ENCODE measurements around the gene CD44.
"Not testable (repeated sequence)": the region's sequence is repeated elsewhere in the genome, so short reads cannot be mapped to it uniquely, and the experiment has no call there.

CD44 gene

DNA sequence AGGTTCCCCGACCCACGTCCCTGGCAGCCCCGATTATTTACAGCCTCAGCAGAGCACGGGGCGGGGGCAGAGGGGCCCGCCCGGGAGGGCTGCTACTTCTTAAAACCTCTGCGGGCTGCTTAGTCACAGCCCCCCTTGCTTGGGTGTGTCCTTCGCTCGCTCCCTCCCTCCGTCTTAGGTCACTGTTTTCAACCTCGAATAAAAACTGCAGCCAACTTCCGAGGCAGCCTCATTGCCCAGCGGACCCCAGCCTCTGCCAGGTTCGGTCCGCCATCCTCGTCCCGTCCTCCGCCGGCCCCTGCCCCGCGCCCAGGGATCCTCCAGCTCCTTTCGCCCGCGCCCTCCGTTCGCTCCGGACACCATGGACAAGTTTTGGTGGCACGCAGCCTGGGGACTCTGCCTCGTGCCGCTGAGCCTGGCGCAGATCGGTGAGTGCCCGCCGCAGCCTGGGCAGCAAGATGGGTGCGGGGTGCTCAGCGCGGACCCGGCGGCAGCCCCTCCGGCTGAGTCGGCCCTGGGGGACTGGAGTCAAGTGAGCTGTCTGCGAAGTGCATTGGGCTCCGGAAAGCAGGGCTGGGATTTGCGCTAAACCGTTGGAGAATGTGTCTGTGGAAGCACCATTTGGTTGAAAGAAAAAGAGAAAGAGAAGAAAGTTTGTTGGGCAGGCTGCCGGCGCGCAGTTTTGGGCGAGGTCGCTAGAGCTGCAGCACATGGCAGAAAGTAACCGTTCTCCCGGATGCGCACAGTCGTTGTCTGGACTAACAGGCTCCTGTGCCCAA lies at the start of gene CD44:
CD44 (plus strand) TSS at position 229 of the 779 bp plus-strand sequence; CDS start at position 362, 133 bp downstream.
- DNase-seq, result no peak

DNA sequence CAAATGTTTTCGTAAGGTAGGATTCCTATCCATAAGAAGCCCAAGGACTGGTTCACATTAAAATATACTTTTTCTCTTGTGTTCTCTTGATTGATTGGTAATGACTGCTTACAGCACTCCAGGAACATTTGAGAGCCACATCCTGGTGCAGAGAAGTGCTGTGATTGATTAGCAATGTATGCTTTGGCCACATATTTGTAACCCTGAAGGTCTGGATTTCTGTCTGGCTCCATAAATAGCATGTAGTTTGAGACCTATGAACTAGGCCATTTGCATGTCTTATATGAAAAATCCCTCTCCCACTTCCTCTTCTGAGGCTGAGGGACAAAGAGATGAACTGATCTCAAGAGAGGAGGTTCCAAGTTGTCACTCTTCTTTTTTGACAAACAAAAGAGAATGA lies 49.3 kb upstream of the CD44 start:
- DNase-seq, result no peak

DNA sequence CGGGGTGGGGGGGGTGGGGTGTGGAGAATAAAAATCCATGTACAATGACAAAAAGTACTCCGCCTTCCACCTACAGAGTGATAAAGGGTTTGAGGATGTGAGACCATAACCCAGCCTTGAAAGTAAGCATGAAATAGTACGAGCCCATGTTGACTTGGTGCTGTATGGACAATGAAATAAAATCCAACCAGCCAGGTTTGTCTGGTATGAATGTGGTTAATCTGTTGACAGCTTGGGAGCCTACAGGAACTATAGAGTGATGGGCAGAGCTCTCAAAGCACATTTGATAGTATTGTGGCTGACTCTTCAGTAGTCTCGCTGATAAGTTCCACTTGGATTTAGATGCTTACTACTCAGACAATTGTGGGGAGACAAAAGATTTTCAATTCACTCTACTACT lies 48.8 kb upstream of the CD44 start:
- no peak for DNase-seq

DNA sequence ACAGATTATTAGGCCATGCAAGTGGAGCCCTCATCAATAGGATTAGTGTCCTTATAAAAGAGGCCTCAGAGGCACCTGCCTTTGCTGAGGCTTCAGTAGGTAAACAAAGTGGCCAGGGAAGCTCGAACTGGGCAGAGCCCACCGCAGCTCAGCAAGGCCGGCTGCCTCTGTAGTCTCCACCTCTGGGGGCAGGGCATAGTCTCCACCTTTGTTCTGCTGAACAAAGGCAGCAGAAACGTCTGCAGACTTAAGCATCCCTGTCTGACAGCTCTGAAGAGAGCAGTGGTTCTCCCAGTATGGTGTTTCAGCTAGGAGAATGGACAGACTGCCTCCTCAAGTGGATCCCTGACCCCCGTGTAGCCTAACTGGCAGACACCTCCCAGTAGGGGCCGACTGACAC lies 48.0 kb upstream of the CD44 start:
- not testable (repeated sequence) for DNase-seq

DNA sequence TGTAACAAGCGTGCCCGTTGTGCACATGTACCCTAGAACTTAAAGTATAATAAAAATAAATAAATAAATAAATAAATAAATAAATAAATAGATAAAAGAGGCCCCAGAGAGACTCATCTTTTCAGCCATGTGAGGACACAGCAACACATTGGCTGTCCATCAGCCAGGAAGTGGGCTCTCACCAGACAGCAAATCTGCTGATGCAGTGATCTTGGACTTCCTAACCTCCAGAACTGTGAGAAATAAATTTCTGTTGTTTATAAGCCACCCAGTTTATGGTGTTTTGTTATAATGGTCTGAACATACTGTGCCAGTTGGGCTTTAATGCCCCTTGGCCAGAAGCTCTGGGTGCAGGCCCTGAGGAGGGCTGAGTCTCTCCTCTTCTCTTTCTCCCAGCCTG lies 42.2 kb upstream of the CD44 start:
- no peak for DNase-seq

DNA sequence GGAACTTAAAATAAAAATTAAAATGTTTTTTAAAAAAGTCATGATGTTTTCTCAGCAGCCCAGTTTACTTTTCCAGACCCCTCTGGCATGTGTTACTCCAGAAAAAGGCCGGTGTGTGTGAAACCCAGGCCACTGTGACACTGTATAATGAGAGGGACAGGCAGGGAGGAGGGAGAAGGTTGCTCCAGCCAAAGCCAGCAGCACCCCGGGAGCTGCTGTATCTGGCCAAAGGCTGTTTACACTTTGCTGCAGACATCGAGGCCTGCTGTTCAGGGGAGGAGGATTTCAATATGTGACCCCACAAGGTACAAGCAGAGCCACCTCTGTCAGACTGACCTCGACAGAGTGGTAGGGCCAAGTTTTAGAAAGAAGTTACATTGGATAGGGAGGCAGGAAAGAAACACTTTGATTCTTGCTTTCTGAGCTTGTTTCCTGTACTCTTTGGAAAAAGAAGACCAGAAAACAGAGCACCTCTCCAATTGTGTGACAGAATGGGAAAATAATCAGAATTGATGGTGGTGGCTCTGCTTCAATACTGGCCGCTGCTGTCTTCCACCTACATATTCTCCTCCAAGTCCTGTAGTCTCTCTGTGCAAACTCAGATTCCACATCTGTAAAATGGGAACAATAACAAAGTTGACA lies 41.0 kb upstream of the CD44 start:
- no peak for DNase-seq

DNA sequence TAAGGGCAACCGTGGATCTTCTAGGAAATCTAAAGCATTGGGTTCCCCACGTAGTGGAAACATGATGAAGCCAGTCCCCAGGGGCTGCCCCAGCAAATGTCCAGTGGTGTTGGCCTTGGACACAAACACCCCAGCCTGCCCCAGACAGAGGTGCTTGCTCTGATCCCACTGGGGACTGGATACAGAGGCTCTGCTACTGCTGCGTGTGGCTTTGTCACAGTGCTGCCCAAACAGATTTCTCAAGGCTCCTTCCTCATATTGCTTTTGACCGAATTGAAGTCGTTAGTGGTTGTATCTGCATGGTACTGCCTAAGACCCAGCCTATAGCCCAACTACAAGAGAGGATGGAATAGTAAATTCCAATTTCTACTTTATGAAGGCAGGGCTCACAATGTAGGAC lies 40.1 kb upstream of the CD44 start:
- DNase-seq, result no peak

DNA sequence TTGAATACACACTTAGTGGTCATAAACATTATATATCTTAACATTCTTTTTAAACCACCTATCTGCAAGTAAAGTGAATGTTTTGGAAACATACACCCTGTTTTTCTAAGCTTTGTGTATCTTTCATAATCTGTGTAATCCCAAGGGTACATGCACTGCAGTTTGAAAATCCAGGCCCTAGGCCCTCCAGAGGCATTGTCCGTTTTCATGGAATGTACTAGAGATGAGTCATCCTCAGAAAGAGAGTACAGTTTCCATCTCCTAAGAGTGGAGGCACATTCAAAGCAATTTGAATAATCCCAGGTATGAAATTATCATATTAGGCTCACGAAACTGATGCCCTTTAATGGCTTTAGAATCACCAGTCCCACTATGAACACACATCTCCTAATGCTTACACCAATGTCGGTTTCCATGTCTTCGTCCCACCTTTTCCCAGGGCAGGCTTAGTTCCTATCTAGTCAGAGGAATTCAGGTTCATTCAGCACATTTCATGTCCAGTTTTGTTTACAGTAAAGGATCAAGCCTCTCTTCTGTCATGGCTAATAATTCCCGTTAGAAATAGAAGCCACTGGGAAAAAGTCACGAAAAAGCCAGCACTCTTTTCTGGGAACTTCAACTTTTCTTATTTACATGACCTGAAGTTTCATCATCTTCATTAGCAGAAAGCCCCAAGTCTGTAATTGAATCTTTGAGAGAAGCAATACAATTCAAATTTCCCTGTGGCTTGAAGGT lies 39.5 kb upstream of the CD44 start:
- DNase-seq, result no peak

DNA sequence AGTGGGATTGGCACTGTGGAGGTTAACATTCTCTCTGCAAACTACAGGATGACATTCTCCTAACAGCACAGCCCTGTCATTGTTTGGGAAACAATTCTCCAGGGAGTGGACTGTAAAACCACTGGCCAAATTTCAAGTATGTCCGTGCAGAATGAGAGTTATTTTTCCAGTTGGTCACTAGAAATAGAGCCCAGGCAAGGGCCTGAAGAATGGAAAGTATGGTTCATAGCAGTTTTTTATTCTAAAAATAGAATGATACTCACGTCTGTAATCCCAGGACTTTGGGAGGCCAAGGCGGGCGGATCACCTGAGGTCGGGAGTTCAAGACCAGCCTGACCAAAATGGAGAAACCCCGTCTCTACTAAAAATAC lies 39.0 kb upstream of the CD44 start:
- DNase-seq, result no peak

DNA sequence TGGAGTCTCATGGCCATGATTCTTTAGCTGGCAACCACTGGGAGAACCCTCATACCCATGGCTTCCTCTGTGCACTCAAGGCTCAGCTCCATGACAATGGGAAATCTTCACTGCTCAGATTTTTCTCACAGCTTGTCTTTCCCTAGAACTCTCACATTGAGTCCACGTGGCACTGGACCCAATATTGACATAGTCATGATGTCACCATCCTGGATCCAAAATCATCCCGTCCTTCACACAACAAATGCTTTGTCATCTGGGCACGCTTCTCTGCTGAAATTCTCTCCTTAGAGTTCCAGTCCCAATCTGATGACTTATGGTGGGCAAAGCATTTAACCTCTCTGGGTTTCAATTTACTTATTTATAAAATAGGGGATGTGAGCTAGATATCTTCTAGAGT lies 37.7 kb upstream of the CD44 start:
- DNase-seq, result no peak

DNA sequence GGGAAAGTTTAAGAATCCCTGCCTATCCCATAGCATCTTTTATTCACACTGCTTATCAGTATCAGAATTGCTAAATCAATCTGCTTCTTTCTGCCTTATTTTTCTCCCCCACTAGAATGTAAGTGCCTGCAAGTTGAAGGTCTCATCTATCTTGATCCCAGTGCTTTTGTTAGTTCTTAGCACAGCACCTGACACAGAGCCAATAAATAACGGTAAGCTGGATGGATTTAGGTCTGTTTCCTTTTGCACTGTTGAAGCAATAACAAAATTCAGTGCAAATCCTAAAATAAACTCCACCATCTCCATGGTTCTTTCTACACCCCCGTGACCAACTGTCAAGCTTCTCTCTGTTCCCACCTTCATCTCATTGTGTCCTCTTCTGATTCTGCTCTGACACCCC lies 36.7 kb upstream of the CD44 start:
- no peak for DNase-seq

DNA sequence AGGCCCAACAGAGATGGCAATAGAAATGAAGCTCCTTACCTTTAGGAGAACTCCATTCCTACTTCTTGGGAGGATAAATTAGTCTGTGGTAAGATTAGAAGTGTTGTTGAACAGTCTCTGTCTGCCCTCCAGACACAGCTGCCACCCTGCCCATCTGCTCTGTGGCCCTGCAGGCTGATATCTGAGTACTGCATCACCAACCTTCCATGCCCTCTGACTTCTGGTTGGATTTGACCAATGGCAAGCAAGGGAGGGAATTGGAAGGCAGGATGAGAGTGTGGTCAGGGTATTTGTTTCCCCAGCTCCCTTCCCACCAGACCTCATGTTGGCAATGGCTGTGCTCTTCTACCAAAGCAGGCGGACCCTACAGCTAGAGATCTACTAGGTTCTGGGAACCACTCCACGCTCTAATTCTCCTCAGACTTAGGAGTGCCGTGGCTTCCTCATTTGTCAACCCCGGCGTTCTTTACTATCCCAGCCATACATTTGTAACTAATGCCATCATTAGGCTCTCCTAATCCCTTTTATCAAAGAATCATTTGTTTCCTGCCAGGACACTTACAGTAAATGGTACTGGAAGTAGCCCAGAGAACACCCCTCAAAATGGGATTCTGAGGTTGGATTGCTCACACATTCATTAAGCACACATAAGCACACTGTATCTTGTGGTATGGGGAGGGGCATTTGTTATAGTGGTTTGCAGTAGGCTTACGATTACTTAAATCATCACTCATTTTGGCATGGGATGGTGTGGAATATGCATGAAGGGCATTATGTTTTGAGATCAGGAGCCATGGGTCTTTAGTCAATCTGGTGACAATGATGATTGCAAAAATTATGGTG lies 35.4 kb upstream of the CD44 start:
- no peak for DNase-seq

DNA sequence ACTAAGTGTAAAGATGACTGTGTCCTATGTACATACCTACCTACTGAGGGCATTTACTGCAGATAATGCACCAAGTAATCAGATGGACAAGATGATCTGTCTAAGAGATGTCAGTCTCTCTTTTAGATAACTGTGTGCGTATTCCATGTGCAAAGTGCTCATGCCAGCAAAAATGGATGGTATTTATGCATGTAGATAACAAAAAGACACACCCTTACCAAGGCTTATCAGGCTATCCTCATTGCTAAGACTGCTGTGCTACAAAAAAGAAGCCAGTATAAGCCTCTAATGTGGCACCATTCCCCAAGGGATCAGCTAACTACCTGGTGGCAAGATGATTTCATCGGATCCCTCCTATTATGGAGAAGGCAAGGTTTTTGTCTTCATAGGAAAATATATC lies 34.3 kb upstream of the CD44 start:
- no peak for DNase-seq

DNA sequence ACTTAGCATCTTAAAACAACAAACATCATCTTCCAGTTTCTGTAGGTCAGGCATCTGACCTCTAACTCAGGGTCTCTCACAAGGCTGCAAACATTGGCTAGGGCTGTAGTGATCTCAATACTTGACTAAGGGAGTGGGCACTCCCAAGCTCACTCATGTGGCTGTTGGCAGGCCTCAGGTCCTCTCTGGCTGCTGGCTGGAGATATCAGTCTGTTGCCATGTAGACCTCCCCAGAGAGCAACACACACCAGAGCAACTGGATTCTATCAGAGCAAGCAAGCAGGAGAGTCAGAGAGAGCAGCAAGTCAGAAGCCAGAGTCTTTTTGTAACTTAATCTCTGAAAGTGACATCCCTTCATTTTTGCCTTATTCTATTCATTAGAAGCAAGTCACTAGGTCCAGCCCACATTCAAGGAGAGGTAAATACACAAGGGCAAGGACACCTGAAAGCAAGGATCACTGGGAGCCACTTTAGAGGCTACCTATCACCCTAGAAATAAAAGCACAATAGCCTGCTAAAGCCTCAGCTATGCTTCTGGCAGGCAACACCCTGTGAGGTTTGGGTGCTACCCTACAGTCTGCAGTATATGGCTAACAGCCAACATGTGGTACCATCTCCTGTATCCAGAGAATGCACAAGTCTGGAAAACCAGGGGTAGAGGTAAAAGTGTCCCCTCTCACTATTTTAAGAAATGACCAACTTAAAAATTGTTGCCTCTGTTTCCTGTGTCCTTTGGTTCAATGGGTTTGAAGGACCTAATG lies 33.5 kb upstream of the CD44 start:
- no peak for DNase-seq

DNA sequence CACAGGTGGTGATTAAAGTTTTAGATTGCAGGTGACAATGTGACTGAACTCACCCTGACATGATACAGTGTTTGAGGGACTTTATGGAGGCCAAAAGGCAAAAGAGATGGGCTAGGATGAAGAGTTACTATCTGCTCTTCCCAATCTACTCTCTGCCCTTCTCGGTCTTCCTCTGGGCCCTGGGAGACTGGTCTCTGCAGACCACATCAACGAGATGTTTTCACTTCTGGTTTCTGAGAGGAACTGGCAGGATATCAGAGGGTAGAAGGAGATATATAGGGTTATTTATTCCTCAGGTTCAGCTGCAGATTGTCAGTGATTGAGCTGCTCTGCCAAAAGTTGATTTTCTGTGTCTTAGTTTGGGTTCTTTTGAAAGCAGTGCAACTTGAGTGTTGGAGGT lies 32.4 kb upstream of the CD44 start:
- no peak for DNase-seq

DNA sequence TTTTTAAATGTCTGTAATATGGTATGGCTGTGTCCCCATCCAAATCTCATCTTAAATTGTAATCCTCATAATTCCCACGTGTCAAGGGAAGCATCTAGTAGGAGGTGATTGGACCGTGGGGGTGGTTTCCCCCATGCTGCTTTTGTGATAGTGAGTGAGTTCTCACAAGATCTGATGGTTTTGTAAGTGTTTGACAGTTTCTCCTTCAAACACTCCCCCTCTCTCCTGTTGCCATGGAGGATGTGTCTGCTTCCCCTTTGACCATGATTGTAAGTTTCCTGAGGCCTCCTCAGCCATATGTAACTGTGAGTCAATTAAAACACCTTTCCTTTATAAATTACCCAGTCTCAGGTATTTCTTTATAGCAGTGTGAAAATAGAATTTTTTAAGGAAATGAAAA lies 31.1 kb upstream of the CD44 start:
- DNase-seq, result no peak

DNA sequence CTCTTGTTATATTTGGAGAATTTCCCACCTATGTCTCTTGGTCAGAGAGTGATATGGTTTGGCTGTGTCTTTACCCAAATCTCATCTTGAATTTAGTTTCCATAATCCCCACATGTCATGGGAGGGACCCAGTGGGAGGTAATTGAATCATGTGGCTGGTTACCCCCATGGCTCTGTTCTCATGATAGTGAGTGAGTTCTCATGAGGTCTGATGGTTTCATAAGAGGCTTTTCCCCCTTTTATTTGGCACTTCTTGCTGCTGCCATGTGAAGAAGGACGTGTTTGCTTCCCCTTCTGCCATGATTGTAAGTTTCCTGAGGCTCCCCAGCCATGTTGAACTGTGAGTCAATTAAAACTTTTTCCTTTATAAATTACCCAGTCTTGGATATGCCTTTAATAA lies 30.6 kb upstream of the CD44 start:
- DNase-seq, result not testable (repeated sequence)

DNA sequence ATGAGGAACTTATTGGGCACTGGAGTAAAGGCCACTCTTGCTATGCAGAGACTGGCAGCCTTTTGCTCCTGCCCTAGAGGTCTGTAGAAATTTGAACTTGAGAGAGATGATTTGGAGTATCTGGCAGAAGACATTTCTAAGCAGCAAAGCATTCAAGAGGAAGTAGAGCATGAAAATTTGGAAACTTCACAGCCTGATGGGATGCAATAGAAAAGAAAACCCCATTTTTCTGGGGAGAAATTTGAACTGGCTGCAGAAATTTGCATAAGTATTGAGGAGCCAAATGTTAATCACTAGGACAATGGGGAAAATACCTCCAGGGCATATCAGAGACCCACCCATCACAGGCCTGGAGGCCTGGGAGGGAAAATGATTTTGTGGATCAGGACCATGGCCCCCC lies 29.9 kb upstream of the CD44 start:
- DNase-seq, result no peak

DNA sequence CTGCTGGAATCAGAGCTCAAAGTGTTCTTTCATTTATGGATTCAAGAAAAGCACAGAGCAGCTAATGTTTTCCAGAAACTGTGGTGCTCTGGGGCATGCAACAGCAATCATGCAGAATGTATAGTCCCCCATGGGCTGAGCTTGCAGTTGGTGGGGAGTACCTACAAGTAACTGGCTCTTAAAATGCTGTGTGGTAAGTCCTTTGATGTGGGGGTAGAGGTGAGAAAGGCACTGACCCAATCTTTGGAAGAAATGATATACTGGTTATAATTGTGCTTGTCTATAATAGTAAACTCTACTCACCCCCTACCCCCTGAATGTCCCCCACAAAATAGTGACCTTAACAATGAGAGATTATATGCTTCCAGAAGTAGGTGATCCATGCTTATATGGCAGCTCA lies 29.1 kb upstream of the CD44 start:
- no peak for DNase-seq

DNA sequence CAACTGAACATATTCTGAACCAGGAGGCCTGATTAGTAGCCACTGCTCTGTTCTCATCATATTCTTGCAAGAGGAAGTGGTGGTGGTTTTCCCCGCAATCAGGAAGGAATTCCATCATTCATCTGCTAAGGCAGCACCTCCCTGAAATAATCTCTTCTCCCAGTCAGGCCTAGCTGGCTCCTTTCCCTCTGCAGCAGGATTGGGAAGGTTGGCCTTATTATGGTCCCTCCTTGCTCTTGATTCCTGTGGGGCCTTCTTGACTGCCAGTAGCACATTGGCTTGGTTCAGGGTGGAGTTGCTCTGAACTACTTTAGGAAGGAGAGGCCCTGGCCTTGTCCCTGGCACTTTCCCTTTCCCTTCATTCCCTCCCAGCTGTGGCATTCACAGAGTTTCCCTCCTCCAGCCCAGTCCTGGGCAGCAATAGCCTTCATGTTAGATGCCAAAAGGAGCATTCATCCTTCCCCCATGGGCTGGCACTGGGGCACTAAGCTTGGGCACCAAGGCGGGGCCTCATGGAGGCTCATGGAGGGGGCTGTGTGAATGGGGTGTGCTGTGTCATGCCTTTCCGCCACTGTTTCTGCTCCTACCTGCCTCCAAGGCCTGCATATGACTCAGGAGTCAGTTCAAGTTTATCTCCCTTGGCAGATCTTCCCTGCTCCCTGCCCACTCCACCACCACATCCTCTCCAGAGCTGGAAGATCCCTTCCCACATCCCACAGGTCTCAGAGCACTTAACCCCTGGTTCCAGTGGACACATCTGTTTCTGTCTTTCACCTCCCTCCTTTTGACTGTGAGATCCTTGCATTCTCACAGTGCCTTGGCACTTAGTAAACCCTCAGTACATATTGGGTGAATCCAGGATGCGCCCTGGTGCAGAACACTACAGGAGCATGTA lies 27.6 kb upstream of the CD44 start:
- DNase-seq, result no peak

DNA sequence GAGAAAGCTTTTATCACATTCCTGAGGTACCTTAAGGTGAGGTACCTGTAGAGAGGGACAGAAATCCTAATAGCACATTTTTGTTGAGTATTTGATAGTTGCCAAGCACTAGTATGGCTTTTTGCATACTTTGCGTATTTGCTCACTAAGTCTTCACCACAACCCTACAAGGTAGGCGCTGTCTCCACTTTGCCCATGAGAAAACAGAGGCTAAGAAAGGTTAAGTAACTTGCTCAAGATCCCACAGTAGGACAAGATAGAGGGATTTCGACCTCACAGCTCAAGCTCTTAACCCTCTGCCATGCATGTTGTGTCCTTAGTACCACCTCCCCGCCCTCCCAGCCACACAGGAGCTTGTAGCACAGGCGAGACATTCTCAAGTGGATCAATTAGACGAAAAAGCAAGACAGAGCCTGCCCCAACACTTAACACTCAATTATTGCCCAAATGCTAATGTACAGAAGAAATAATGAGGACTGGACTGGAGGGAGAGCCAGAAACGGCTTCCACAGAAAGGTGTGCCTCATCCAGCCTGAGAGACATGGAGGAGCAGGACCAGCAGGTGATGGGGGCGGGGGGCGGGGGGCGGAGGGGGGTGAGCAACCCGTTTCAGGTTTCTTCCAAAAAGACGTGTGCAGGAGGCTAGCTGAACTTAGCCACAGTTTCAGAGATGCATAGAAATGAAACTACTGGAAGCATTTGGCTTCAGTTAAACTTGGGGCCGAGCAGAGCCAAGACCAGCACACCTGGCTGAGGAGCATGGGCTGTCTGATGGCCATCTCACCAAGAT lies 26.7 kb upstream of the CD44 start:
- no peak for DNase-seq
